Measurements from ENCODE around the gene SS18L1. TPM values are rescaled to one million over a fixed set of nuclear protein-coding genes. Genes with fewer than 3 reads are reported as not detected.

The SS18L1 gene
- total RNA-seq, 2 experiments from 2014 or later: 17.0 to 17.7 TPM

- peaks cover 51% of the 10 kb centered on the region for H3K79me2 ChIP-seq (ENCODE audit: insufficient read depth, low read depth, low read length)
- H2AFZ ChIP-seq (ENCODE audit: low read length): no peak overlapping the region
- POLR2A ChIA-PET: interaction anchor here (1.2 kb wide), 1 partner anchor 51 kb away, joined by 3 read pairs; no protein-coding TSS in a partner anchor
- no TSS peak for BruUV-seq (replicated peaks)
- no peaks in the 10 kb centered on the region for H3K9me2 ChIP-seq (ENCODE audit: insufficient read depth, low read length)
- DNase-seq (ENCODE audit: low spot score): no peak
- no peak overlapping the region for H3K27ac ChIP-seq (ENCODE audit: low read depth, low read length, poor library complexity, severe bottlenecking)
- no peak overlapping the region for H3K4me2 ChIP-seq (ENCODE audit: low read length)
- H3K4me1 ChIP-seq (ENCODE audit: insufficient read depth, low read length, poor library complexity, severe bottlenecking): peaks cover 20% of the 10 kb centered on the region
- CTCF ChIA-PET (ENCODE audit: unreplicated experiment): no interaction called here
- TF ChIP-seq CTCF (conservative IDR thresholded peaks at IDR 0.05; ENCODE audit: low read length) (no peak), EZH2phosphoT487 (IDR thresholded peaks at IDR 0.05; ENCODE audit: borderline replicate concordance, low read depth, low read length) (no peak)
- no peak overlapping the region for H3K4me3 ChIP-seq (ENCODE audit: low read depth, low read length, poor library complexity, severe bottlenecking)
- H3K9me3 ChIP-seq (ENCODE audit: low read length): no peaks in the 10 kb centered on the region
- intact Hi-C loops (cut with micrococcal nuclease; ENCODE audit: unreplicated experiment): no loop called here
- no peaks in the 10 kb centered on the region for H4K20me1 ChIP-seq (ENCODE audit: insufficient read depth, low read length)
- H3K36me3 ChIP-seq (ENCODE audit: insufficient read depth, low read length): peaks cover 22% of the 10 kb centered on the region
Observed at GRCh38 chr20:62186887-62187866, 43.6 kb downstream of the SS18L1 start.

GRCh38 chr20:62190639-62191411 lies 47.3 kb downstream of the SS18L1 start:
- H3K4me2 ChIP-seq (ENCODE audit: low read length): no peak overlapping the region
- no peak for TF ChIP-seq EZH2phosphoT487 (IDR thresholded peaks at IDR 0.05; ENCODE audit: borderline replicate concordance, low read depth, low read length)
- no peak for TF ChIP-seq CTCF (conservative IDR thresholded peaks at IDR 0.05; ENCODE audit: low read length)
- H3K4me3 ChIP-seq (ENCODE audit: low read depth, low read length, poor library complexity, severe bottlenecking): no peak overlapping the region
- H3K27ac ChIP-seq (ENCODE audit: low read depth, low read length, poor library complexity, severe bottlenecking): no peak overlapping the region
- intact Hi-C loops (cut with micrococcal nuclease; ENCODE audit: unreplicated experiment): no loop called here
- no peaks in the 10 kb centered on the region for H3K9me2 ChIP-seq (ENCODE audit: insufficient read depth, low read length)
- POLR2A ChIA-PET: no interaction called here
- peaks cover 23% of the 10 kb centered on the region for H3K4me1 ChIP-seq (ENCODE audit: insufficient read depth, low read length, poor library complexity, severe bottlenecking)
- no peak overlapping the region for H2AFZ ChIP-seq (ENCODE audit: low read length)
- no TSS peak for BruUV-seq (replicated peaks)
- CTCF ChIA-PET (ENCODE audit: unreplicated experiment): no interaction called here
- H3K79me2 ChIP-seq (ENCODE audit: insufficient read depth, low read depth, low read length): peaks cover 29% of the 10 kb centered on the region
- peaks cover 28% of the 10 kb centered on the region for H3K36me3 ChIP-seq (ENCODE audit: insufficient read depth, low read length)
- H4K20me1 ChIP-seq (ENCODE audit: insufficient read depth, low read length): no peaks in the 10 kb centered on the region
- H3K9me3 ChIP-seq (ENCODE audit: low read length): no peaks in the 10 kb centered on the region
- no peak for DNase-seq (ENCODE audit: low spot score)

Measured in OCI-LY7 (cell line).